Mesenchymal stem cell (in vitro differentiated cells and primary cell): ENCODE results near the gene LIAS.
A peak's percentile ranks its signal among the peaks of the same experiment; 100 is the strongest.
"Not testable (repeated sequence)": the region's sequence is repeated elsewhere in the genome, so short reads cannot be mapped to it uniquely, and the experiment has no call there.

Experiments
- DNase-seq: peaks from one replicate; pipeline ENCODE4 v3.0.0-alpha.2; 2013
- H2AFZ ChIP-seq: one replicate; pipeline ENCODE4 v1.6.1; 2013; ENCODE audit warnings: low read depth, mild to moderate bottlenecking, control low read depth, inconsistent platforms, low read length, moderate library complexity
- H2AK5ac ChIP-seq: 2 replicates; pipeline ENCODE4 v1.6.1; 2013; ENCODE audit warnings: low read length, moderate library complexity, mild to moderate bottlenecking, inconsistent platforms; ENCODE audit not compliant: severe bottlenecking
- H2BK120ac ChIP-seq: one replicate; pipeline ENCODE4 v1.6.1; 2013; ENCODE audit warnings: low read depth, mild to moderate bottlenecking, inconsistent platforms, low read length, moderate library complexity
- H2BK12ac ChIP-seq, 2 experiments: one replicate each; pipeline ENCODE4 v1.6.1; 2013; ENCODE audit warnings: inconsistent platforms in 2 of 2, low read length in 2 of 2, mild to moderate bottlenecking in 2 of 2, moderate library complexity in 2 of 2, control low read depth in 1 of 2
- H2BK15ac ChIP-seq: one replicate; pipeline ENCODE4 v1.6.1; 2013; ENCODE audit warnings: mild to moderate bottlenecking, low read depth, inconsistent platforms; ENCODE audit not compliant: poor library complexity, severe bottlenecking
- H2BK5ac ChIP-seq: 2 replicates; pipeline ENCODE4 v1.6.1; 2013; ENCODE audit warnings: low read depth, mild to moderate bottlenecking, low read length, control low read depth, inconsistent platforms; ENCODE audit not compliant: poor library complexity, severe bottlenecking
- H3K14ac ChIP-seq, 2 experiments: one replicate each; pipeline ENCODE4 v1.6.1; 2013; ENCODE audit warnings: inconsistent platforms in 2 of 2, low read length in 2 of 2, control low read depth in 1 of 2, mild to moderate bottlenecking in 1 of 2, moderate library complexity in 1 of 2
- H3K18ac ChIP-seq, 2 experiments: one replicate each; pipeline ENCODE4 v1.6.1; 2013; ENCODE audit warnings: inconsistent platforms in 2 of 2, low read length in 2 of 2, control low read depth in 1 of 2, low read depth in 1 of 2, mild to moderate bottlenecking in 1 of 2
- H3K23ac ChIP-seq, 2 experiments: one replicate each; pipeline ENCODE4 v1.6.1; 2013; ENCODE audit warnings: inconsistent platforms in 2 of 2, low read length in 2 of 2, mild to moderate bottlenecking in 2 of 2, moderate library complexity in 2 of 2, control low read depth in 1 of 2
- H3K27ac ChIP-seq: 2 replicates; pipeline ENCODE4 v1.5.1; 2013; ENCODE audit warnings: mild to moderate bottlenecking, moderate library complexity, low read length, control low read depth, inconsistent platforms; ENCODE audit not compliant: poor library complexity, severe bottlenecking
- H3K27me3 ChIP-seq, 2 experiments: 2 replicates each; pipeline versions ENCODE4 v1.6.1 to v1.7.0; 2013; ENCODE audit warnings: low read length in 2 of 2, mild to moderate bottlenecking in 2 of 2, moderate library complexity in 2 of 2, control low read depth in 1 of 2, inconsistent platforms in 1 of 2; ENCODE audit not compliant: control insufficient read depth in 1 of 2, insufficient read depth in 1 of 2
- H3K36me3 ChIP-seq, 2 experiments: 2 replicates each; pipeline versions ENCODE4 v1.6.1 to v1.7.0; 2013; ENCODE audit warnings: low read length in 2 of 2, control low read depth in 1 of 2, inconsistent platforms in 1 of 2, low read depth in 1 of 2, mild to moderate bottlenecking in 1 of 2; ENCODE audit not compliant: insufficient read depth in 2 of 2, control insufficient read depth in 1 of 2
- H3K4ac ChIP-seq, 2 experiments: one replicate each; pipeline ENCODE4 v1.6.1; 2013; ENCODE audit warnings: inconsistent platforms in 2 of 2, low read length in 2 of 2, mild to moderate bottlenecking in 2 of 2, moderate library complexity in 2 of 2, control low read depth in 1 of 2, low read depth in 1 of 2
- H3K4me1 ChIP-seq: 2 replicates; pipeline ENCODE4 v1.6.1; 2013; ENCODE audit warnings: low read depth, low read length, control low read depth; ENCODE audit not compliant: control insufficient read depth, insufficient read depth
- H3K4me2 ChIP-seq: 2 replicates; pipeline ENCODE4 v1.6.1; 2013; ENCODE audit warnings: low read length, mild to moderate bottlenecking, inconsistent platforms; ENCODE audit not compliant: poor library complexity, severe bottlenecking
- H3K4me3 ChIP-seq, 2 experiments: 2 replicates each; pipeline versions ENCODE4 v1.5.1 to v1.7.0; 2013; ENCODE audit warnings: low read length in 2 of 2, mild to moderate bottlenecking in 2 of 2, control low read depth in 1 of 2, low read depth in 1 of 2; ENCODE audit not compliant: insufficient read depth in 1 of 2
- H3K79me1 ChIP-seq: replicated peaks from 2 replicates; pipeline ENCODE4 v1.6.1; 2013; ENCODE audit warnings: mild to moderate bottlenecking, control low read depth, low read length, inconsistent platforms; ENCODE audit not compliant: poor library complexity, severe bottlenecking
- H3K9ac ChIP-seq: 2 replicates; pipeline ENCODE4 v1.7.0; 2013; ENCODE audit warnings: mild to moderate bottlenecking, low read length, moderate library complexity
- H3K9me3 ChIP-seq: 2 replicates; pipeline ENCODE4 v1.7.0; 2013; ENCODE audit warnings: mild to moderate bottlenecking, low read length; ENCODE audit not compliant: control insufficient read depth
- H4K8ac ChIP-seq: one replicate; pipeline ENCODE4 v1.6.1; 2013; ENCODE audit warnings: inconsistent platforms, mild to moderate bottlenecking, low read length, moderate library complexity
- H4K91ac ChIP-seq: one replicate; pipeline ENCODE4 v1.6.1; 2013; ENCODE audit warnings: mild to moderate bottlenecking, low read length, inconsistent platforms
- WGBS: methylation state at CpG from one replicate; pipeline ENCODE4 v1.1.7; 2013; ENCODE audit warnings: mixed read lengths; 5-methylcytosine and 5-hydroxymethylcytosine counted together

LIAS gene

GRCh38 chr4:39514266-39514665 lies 55.4 kb downstream of the LIAS start:
- not testable (repeated sequence) for H3K4me3 ChIP-seq, H2BK15ac ChIP-seq, H3K4me2 ChIP-seq, H4K8ac ChIP-seq, H3K9ac ChIP-seq, H4K91ac ChIP-seq, H2BK12ac ChIP-seq, DNase-seq, H3K4ac ChIP-seq, H3K14ac ChIP-seq, H3K4me1 ChIP-seq, H2BK120ac ChIP-seq, H2AFZ ChIP-seq, H3K27me3 ChIP-seq, H3K18ac ChIP-seq, H3K23ac ChIP-seq, H2BK5ac ChIP-seq, H3K9me3 ChIP-seq
- 100% methylated on average over 1 of the region's 1 CpG for WGBS
- Histone ChIP-seq H3K36me3 (peaks cover 26 to 85% of the 10 kb centered on the region in 2 experiments), H3K27ac (peak overlapping the region; percentile 32), H2AK5ac (peak overlapping the region; percentile 87), H3K79me1 (peaks cover 11% of the 10 kb centered on the region)

GRCh38 chr4:39514888-39515401 lies 56.1 kb downstream of the LIAS start:
- Histone ChIP-seq H2BK120ac (no peak overlapping the region), H3K9ac (peak overlapping the region; percentile 45), H3K14ac (no peak overlapping the region), H2AK5ac (peak overlapping the region; percentile 83), H3K27me3 (no peaks in the 10 kb centered on the region), H3K79me1 (peaks cover 9% of the 10 kb centered on the region), H4K91ac (no peak overlapping the region), H2BK12ac (no peak overlapping the region), H3K27ac (peak overlapping the region; percentile 94), H3K36me3 (peaks cover 27 to 83% of the 10 kb centered on the region in 2 experiments), H3K4me3 (no peak overlapping the region), H3K9me3 (no peaks in the 10 kb centered on the region), H3K4me1 (peaks cover 5% of the 10 kb centered on the region), H3K4ac (no peak overlapping the region), H4K8ac (peak overlapping the region; percentile 15), H3K23ac (no peak overlapping the region), H3K18ac (no peak overlapping the region), H3K4me2 (no peak overlapping the region), H2AFZ (no peak overlapping the region), H2BK5ac (peak overlapping the region; percentile 44), H2BK15ac (no peak overlapping the region)
- peak; percentile 48 for DNase-seq
- WGBS: 85% methylated on average over 3 of the region's 4 CpGs

DNA sequence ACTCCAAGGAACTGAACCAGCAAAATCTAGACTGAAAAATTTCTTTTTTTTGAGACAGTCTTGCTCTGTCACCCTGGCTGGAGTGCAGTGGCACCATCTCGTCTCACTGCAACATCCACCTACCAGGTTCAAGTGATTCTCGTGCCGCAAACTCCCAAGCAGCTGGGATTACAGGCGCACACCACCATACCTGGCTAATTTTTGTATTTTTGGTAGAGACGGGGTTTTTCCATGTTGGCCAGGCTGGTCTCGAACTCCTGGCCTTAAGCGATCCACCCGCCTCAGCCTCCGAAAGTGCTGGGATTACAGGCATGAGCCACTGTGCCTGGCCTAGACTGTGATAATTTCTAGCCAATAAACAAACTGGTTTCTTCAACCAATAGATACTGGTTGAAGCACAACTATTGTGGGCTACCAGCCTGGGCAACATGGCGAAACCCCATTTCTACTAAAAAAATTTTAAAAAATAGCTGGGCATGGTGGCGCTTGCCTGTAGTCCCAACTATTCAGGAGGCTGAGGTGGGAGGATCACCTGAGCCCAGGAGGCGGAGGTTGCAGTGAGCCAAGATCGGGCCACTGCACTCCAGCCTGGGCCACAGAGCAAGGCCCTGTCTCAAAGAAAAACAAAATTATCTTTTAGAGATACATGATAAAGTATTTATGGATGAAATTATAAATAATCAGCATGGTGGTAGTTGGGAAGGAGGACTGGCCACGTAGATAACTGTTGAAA lies 57.0 kb downstream of the LIAS start:
- Histone ChIP-seq H3K9ac (peak overlapping the region; percentile 45), H3K27ac (peak overlapping the region; percentile 60), H3K36me3 (peaks cover 29 to 79% of the 10 kb centered on the region in 2 experiments), H2AK5ac (peak overlapping the region; percentile 54)
- not testable (repeated sequence) for H3K23ac ChIP-seq, H3K14ac ChIP-seq, H2BK5ac ChIP-seq, H3K4me2 ChIP-seq, H3K79me1 ChIP-seq, H2BK12ac ChIP-seq, H3K4me1 ChIP-seq, H4K8ac ChIP-seq, H3K9me3 ChIP-seq, H2BK120ac ChIP-seq, H3K4ac ChIP-seq, DNase-seq, H3K18ac ChIP-seq, H2AFZ ChIP-seq, H3K4me3 ChIP-seq, H4K91ac ChIP-seq, H3K27me3 ChIP-seq, H2BK15ac ChIP-seq
- 98% methylated on average over 13 of the region's 14 CpGs for WGBS

GRCh38 chr4:39516407-39516966 lies 57.6 kb downstream of the LIAS start:
- H4K8ac ChIP-seq: no peak overlapping the region
- no peak overlapping the region for H4K91ac ChIP-seq
- peaks cover 26 to 74% of the 10 kb centered on the region in 2 experiments for H3K36me3 ChIP-seq
- H2BK120ac ChIP-seq: no peak overlapping the region
- no peak for DNase-seq
- H3K27ac ChIP-seq: peak overlapping the region; percentile 29
- H3K4me2 ChIP-seq: no peak overlapping the region
- no peak overlapping the region for H2AFZ ChIP-seq
- no peak overlapping the region for H3K14ac ChIP-seq
- H3K9me3 ChIP-seq: no peaks in the 10 kb centered on the region
- no peak overlapping the region for H3K4me3 ChIP-seq
- 100% methylated on average over 1 of the region's 2 CpGs for WGBS
- H3K4me1 ChIP-seq: peaks cover 5% of the 10 kb centered on the region
- peaks cover 3% of the 10 kb centered on the region for H3K79me1 ChIP-seq
- no peak overlapping the region for H2AK5ac ChIP-seq
- H2BK12ac ChIP-seq: no peak overlapping the region
- no peak overlapping the region for H3K4ac ChIP-seq
- no peak overlapping the region for H2BK5ac ChIP-seq
- no peak overlapping the region for H3K18ac ChIP-seq
- H3K9ac ChIP-seq: no peak overlapping the region
- no peak overlapping the region for H3K23ac ChIP-seq
- no peak overlapping the region for H2BK15ac ChIP-seq
- H3K27me3 ChIP-seq: no peaks in the 10 kb centered on the region
